HepG2 (cell line): ENCODE data around the gene POLR1G.

Experiments
- ASH2L ChIP-seq: fragments of 300-600, 200-600 bp; sonication (generic); IDR thresholded peaks from 2 replicates; pipeline ENCODE4 v1.7.0; 2017; ENCODE audit warnings: low read depth, mild to moderate bottlenecking, moderate library complexity, mixed read lengths, low read length; ENCODE audit not compliant: insufficient read length
- BHLHE40 ChIP-seq: IDR thresholded peaks from 2 replicates; pipeline ENCODE4 v1.6.1; 2011; ENCODE audit warnings: low read length, improper control_type of control experiment
- CTCF ChIP-seq: sonication (generic); formaldehyde crosslinking; IDR thresholded peaks from 2 replicates; pipeline ENCODE4 v1.5.0; 2020; ENCODE audit warnings: mild to moderate bottlenecking, missing genetic modification reagents, moderate library complexity
- ELF1 ChIP-seq: sonication (generic); formaldehyde crosslinking; IDR thresholded peaks from 2 replicates; pipeline ENCODE4 v1.4.0; 2020; ENCODE audit warnings: missing genetic modification reagents
- EZH2 ChIP-seq: conservative IDR thresholded peaks from 2 replicates; pipeline ENCODE4 v1.6.1; 2012; ENCODE audit warnings: mild to moderate bottlenecking, low read depth, low read length, moderate library complexity
- HNF1B ChIP-seq: sonication (generic); formaldehyde crosslinking; IDR thresholded peaks from 2 replicates; pipeline ENCODE4 v1.5.1; 2020; ENCODE audit warnings: mild to moderate bottlenecking, moderate library complexity, missing genetic modification reagents
- IRF1 ChIP-seq: sonication (generic); formaldehyde crosslinking; IDR thresholded peaks from 2 replicates; pipeline ENCODE4 v1.4.0; 2020; ENCODE audit warnings: low read depth, mild to moderate bottlenecking, missing genetic modification reagents
- KDM5A ChIP-seq: fragments of 200-600 bp; sonication (generic); IDR thresholded peaks from 2 replicates; pipeline ENCODE4 v1.7.0; 2018; ENCODE audit warnings: antibody characterized with exemption, mild to moderate bottlenecking, low read length, borderline replicate concordance
- RFX5 ChIP-seq: IDR thresholded peaks from 2 replicates; pipeline ENCODE4 v1.6.1; 2011; ENCODE audit warnings: low read depth, low read length, improper control_type of control experiment
- THRA ChIP-seq: sonication (generic); formaldehyde crosslinking; IDR thresholded peaks from 2 replicates; pipeline ENCODE4 v1.4.0; 2020; ENCODE audit warnings: missing genetic modification reagents, borderline replicate concordance
- ZNF337 ChIP-seq: sonication (generic); formaldehyde crosslinking; IDR thresholded peaks from 2 replicates; pipeline ENCODE4 v1.5.1; 2020; ENCODE audit warnings: missing genetic modification reagents, low read depth, mild to moderate bottlenecking, borderline replicate concordance
- ZNF766 ChIP-seq: sonication (generic); formaldehyde crosslinking; IDR thresholded peaks from 2 replicates; pipeline ENCODE4 v1.5.0; 2020; ENCODE audit warnings: missing genetic modification reagents, borderline replicate concordance
- TF ChIP-seq, protein P1 (sequence below): sonication (generic); formaldehyde crosslinking; IDR thresholded peaks from 2 replicates; pipeline ENCODE4 v1.4.0; 2020; ENCODE audit warnings: mild to moderate bottlenecking, missing genetic modification reagents

- TF ChIP-seq CTCF (no peak), HNF1B (CRISPR knock-in tag) (no peak), EZH2 (no peak), ZNF766 (CRISPR knock-in tag) (no peak), RFX5 (no peak), BHLHE40 (no peak), IRF1 (CRISPR knock-in tag) (no peak), KDM5A (no peak), ASH2L (no peak), THRA (CRISPR knock-in tag) (no peak), ZNF337 (no peak), ELF1 (CRISPR knock-in tag) (no peak)
- TF ChIP-seq, protein P1, sequence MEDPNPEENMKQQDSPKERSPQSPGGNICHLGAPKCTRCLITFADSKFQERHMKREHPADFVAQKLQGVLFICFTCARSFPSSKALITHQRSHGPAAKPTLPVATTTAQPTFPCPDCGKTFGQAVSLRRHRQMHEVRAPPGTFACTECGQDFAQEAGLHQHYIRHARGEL (CRISPR knock-in tag), result no peak
Observed at GRCh38 chr19:45407091-45407375, 589 bp downstream of the POLR1G start.
